Hepatocyte (in vitro differentiated cells): ENCODE measurements around the gene ABI3. TPM values are rescaled to one million over a fixed set of nuclear protein-coding genes. Genes with fewer than 3 reads are reported as not detected.

Experiments used
- DNase-seq: peaks from one replicate; pipeline ENCODE4 v3.0.0-alpha.2; 2016; ENCODE audit warnings: low spot score
- H2AFZ ChIP-seq: fragments of 200-600 bp; sonication (generic); 2 replicates; pipeline ENCODE4 v1.6.0; 2016; ENCODE audit warnings: antibody characterized with exemption, mild to moderate bottlenecking
- H3K27ac ChIP-seq: fragments of 200-600 bp; sonication (generic); 2 replicates; pipeline ENCODE4 v1.5.1; 2016; ENCODE audit warnings: mild to moderate bottlenecking
- H3K27me3 ChIP-seq: fragments of 200-600 bp; sonication (generic); 2 replicates; pipeline ENCODE4 v1.6.1; 2016
- H3K36me3 ChIP-seq: fragments of 200-600 bp; sonication (generic); replicated peaks from 2 replicates; pipeline ENCODE4 v1.5.1; 2016; ENCODE audit warnings: low read depth; ENCODE audit not compliant: insufficient read depth
- H3K4me1 ChIP-seq: fragments of 200-600 bp; sonication (generic); 2 replicates; pipeline ENCODE4 v1.5.1; 2016; ENCODE audit warnings: mild to moderate bottlenecking, moderate library complexity; ENCODE audit not compliant: insufficient read depth
- H3K4me2 ChIP-seq: fragments of 200-600 bp; sonication (generic); 2 replicates; pipeline ENCODE4 v1.6.0; 2016
- H3K4me3 ChIP-seq: fragments of 200-600 bp; sonication (generic); 2 replicates; pipeline ENCODE4 v1.5.1; 2016; ENCODE audit warnings: mild to moderate bottlenecking
- H3K79me2 ChIP-seq: fragments of 200-600 bp; sonication (generic); 2 replicates; pipeline ENCODE4 v1.6.0; 2017; ENCODE audit warnings: mild to moderate bottlenecking
- H3K9me2 ChIP-seq: fragments of 200-600 bp; sonication (generic); replicated peaks from 2 replicates; pipeline ENCODE4 v1.6.0; 2017; ENCODE audit warnings: mild to moderate bottlenecking; ENCODE audit not compliant: insufficient read depth
- H3K9me3 ChIP-seq: fragments of 200-600 bp; sonication (generic); 2 replicates; pipeline ENCODE4 v1.5.1; 2016; ENCODE audit warnings: low read depth, mild to moderate bottlenecking
- H4K20me1 ChIP-seq: fragments of 200-600 bp; sonication (generic); 2 replicates; pipeline ENCODE4 v1.6.0; 2016; ENCODE audit warnings: mild to moderate bottlenecking; ENCODE audit not compliant: insufficient read depth, poor library complexity, severe bottlenecking
- EZH2 ChIP-seq: fragments of 200-600 bp; sonication (generic); IDR thresholded peaks from 2 replicates; pipeline ENCODE4 v1.6.1; 2016; ENCODE audit warnings: antibody characterized with exemption, mild to moderate bottlenecking, borderline replicate concordance
- EZH2phosphoT487 ChIP-seq: fragments of 200-600 bp; sonication (generic); IDR thresholded peaks from one replicate; pipeline ENCODE4 v1.6.1; 2018; ENCODE audit warnings: antibody characterized with exemption, mild to moderate bottlenecking, low read depth, moderate library complexity; ENCODE audit not compliant: unreplicated experiment, severe bottlenecking
- WGBS: methylation state at CpG from one replicate; pipeline ENCODE4 v1.1.6; 2016; ENCODE audit warnings: low lambda C conversion rate; ENCODE audit errors: missing lambda C conversion rate; 5-methylcytosine and 5-hydroxymethylcytosine counted together
- polyA plus RNA-seq: library from polyadenylated mRNA; unstranded; fragments of >200 nt; fragmentation: Nextera tagmentation; extraction: Ambion mirVana; gene quantifications from 2 replicates; pipeline ENCODE4 v1.2.1, GENCODE V29; 2016
- total RNA-seq: library from RNA; depleted of rRNA; stranded (reverse); fragments of >200 nt; gene quantifications from 2 replicates; pipeline ENCODE4 v1.2.3, GENCODE V29; 2014
- TF ChIP-seq, protein P1 (sequence below): fragments of 200-600 bp; sonication (generic); IDR thresholded peaks from 2 replicates; pipeline ENCODE4 v1.5.1; 2016; ENCODE audit warnings: antibody characterized with exemption, mild to moderate bottlenecking; ENCODE audit not compliant: poor library complexity

The ABI3 gene
- total and polyA plus RNA-seq, 2 experiments from 2014 or later: 0.13 to 0.29 TPM

DNA sequence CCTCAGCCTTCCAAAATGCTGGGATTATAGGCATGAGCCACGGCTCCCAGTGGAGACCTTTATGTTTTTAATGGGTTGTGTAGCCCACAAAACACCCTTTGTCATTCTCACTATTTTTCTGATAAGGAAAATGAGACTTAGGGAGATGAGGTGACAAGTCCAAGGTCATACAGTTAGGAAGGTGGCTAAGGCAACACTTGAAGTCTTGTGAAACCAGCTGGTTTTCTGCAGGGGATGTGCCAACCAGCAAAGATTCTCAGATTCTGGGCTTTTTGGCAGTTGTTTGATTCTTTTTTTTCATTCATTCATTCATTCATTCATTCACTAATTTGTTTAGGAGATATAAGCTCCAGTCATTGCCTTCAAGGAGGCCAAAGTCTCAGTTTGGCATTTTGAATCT, 30.1 kb downstream of the ABI3 start:
- no peak overlapping the region for H3K4me2 ChIP-seq
- TF ChIP-seq, protein P1, sequence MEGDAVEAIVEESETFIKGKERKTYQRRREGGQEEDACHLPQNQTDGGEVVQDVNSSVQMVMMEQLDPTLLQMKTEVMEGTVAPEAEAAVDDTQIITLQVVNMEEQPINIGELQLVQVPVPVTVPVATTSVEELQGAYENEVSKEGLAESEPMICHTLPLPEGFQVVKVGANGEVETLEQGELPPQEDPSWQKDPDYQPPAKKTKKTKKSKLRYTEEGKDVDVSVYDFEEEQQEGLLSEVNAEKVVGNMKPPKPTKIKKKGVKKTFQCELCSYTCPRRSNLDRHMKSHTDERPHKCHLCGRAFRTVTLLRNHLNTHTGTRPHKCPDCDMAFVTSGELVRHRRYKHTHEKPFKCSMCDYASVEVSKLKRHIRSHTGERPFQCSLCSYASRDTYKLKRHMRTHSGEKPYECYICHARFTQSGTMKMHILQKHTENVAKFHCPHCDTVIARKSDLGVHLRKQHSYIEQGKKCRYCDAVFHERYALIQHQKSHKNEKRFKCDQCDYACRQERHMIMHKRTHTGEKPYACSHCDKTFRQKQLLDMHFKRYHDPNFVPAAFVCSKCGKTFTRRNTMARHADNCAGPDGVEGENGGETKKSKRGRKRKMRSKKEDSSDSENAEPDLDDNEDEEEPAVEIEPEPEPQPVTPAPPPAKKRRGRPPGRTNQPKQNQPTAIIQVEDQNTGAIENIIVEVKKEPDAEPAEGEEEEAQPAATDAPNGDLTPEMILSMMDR: no peak
- no peak for TF ChIP-seq EZH2phosphoT487
- TF ChIP-seq EZH2: no peak
- H3K4me3 ChIP-seq: no peak overlapping the region
- H3K27me3 ChIP-seq: no peaks in the 10 kb centered on the region
- no peak overlapping the region for H2AFZ ChIP-seq
- H3K9me2 ChIP-seq: no peaks in the 10 kb centered on the region
- no peaks in the 10 kb centered on the region for H3K9me3 ChIP-seq
- no peaks in the 10 kb centered on the region for H3K79me2 ChIP-seq
- no peaks in the 10 kb centered on the region for H3K4me1 ChIP-seq
- H4K20me1 ChIP-seq: no peaks in the 10 kb centered on the region
- H3K36me3 ChIP-seq: no peaks in the 10 kb centered on the region
- 74% methylated on average over 1 of the region's 1 CpG for WGBS
- no peak for DNase-seq
- H3K27ac ChIP-seq: no peak overlapping the region

DNA sequence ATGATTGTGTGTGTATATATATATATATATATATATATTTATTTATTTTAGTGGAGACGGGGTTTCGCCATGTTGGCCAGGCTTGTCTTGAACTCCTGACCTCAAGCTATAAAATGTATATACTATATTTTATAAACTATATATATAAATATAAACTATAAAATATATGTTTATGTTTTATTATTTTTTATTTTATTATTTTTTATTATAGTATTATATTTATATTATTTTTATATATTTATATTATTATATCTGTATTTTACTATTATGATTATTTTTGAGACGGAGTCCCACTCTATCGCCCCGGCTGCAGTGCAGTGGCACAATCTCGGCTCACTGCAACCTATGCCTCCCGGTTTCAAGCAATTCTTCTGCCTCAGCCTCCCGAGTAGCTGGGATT, 30.5 kb downstream of the ABI3 start:
- H3K9me3 ChIP-seq: no peaks in the 10 kb centered on the region
- no peak overlapping the region for H3K4me3 ChIP-seq
- H4K20me1 ChIP-seq: no peaks in the 10 kb centered on the region
- no peak for TF ChIP-seq EZH2
- no peak for TF ChIP-seq EZH2phosphoT487
- TF ChIP-seq, protein P1: no peak
- no peaks in the 10 kb centered on the region for H3K36me3 ChIP-seq
- H3K27ac ChIP-seq: no peak overlapping the region
- H3K79me2 ChIP-seq: no peaks in the 10 kb centered on the region
- DNase-seq: no peak
- no peaks in the 10 kb centered on the region for H3K4me1 ChIP-seq
- no peak overlapping the region for H2AFZ ChIP-seq
- H3K4me2 ChIP-seq: no peak overlapping the region
- no peaks in the 10 kb centered on the region for H3K9me2 ChIP-seq
- H3K27me3 ChIP-seq: no peaks in the 10 kb centered on the region
- WGBS: 92% methylated on average over 8 of the region's 8 CpGs

DNA sequence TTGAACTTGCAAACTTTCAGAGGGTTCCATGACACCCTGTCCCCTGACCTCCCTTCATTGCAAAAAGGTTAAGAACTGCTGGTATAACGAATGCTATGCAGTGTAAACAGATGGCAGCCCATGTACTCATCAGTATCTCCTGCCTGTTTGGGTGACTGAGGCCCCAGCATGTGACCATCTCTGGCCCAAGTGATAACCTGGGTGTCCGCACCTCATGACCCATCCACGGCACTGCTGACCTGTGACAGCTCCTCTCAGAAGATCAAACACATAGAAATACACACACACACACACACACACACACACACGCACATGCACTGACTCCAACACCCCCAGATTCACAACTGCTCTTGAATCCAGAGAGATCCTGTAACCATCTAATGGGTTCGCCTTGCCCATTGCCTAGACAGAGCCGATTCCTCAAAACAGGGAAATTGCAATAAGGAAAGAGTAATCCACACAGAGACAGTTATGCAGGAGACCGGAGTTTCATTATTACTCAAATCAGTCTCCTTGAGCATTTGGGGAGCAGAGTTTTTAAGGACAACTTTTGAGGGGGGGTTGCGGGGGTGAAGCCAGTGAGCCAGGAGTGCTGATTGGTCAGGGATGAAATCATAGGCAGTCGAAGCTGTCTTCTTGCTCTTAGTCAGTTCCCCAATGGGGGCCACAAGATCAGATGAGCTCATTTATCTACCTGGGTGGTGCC, 31.3 kb downstream of the ABI3 start:
- Histone ChIP-seq H4K20me1 (no peaks in the 10 kb centered on the region), H3K4me3 (no peak overlapping the region), H3K27ac (no peak overlapping the region), H3K36me3 (no peaks in the 10 kb centered on the region), H3K79me2 (no peaks in the 10 kb centered on the region), H3K9me3 (no peaks in the 10 kb centered on the region), H3K4me2 (no peak overlapping the region), H2AFZ (no peak overlapping the region), H3K4me1 (no peaks in the 10 kb centered on the region), H3K9me2 (no peaks in the 10 kb centered on the region), H3K27me3 (no peaks in the 10 kb centered on the region)
- no peak for DNase-seq
- 89% methylated on average over 9 of the region's 9 CpGs for WGBS
- TF ChIP-seq, protein P1: no peak
- TF ChIP-seq EZH2: no peak
- TF ChIP-seq EZH2phosphoT487: no peak

DNA sequence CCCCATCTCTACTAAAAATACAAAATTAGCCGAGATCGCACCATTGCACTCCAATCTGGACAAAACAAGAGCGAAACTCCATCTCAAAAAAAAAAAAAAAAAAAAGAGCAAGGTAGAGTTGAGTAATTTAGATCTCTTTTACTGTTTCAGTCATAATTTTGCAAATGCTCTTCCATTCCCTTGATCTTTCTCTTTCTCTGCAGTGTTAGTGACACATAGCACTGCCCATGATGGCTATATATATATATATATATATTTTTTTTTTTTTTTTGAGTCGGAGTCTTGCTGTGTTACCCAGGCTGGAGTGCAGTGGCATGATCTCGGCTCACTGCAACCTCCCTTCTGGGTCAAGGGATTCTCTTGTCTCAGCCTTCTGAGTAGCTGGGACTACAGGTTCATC, 32.3 kb downstream of the ABI3 start:
- no peak overlapping the region for H2AFZ ChIP-seq
- H3K79me2 ChIP-seq: no peaks in the 10 kb centered on the region
- no peaks in the 10 kb centered on the region for H3K27me3 ChIP-seq
- no peaks in the 10 kb centered on the region for H4K20me1 ChIP-seq
- WGBS: 93% methylated on average over 5 of the region's 5 CpGs
- H3K4me1 ChIP-seq: no peaks in the 10 kb centered on the region
- H3K9me2 ChIP-seq: no peaks in the 10 kb centered on the region
- DNase-seq: no peak
- H3K4me2 ChIP-seq: no peak overlapping the region
- TF ChIP-seq EZH2phosphoT487 (no peak), EZH2 (no peak)
- TF ChIP-seq, protein P1: no peak
- no peaks in the 10 kb centered on the region for H3K36me3 ChIP-seq
- no peak overlapping the region for H3K4me3 ChIP-seq
- H3K27ac ChIP-seq: no peak overlapping the region
- H3K9me3 ChIP-seq: no peaks in the 10 kb centered on the region
